HG03469 (cell line): ENCODE data around the gene ZBED2.

Source experiments
- ATAC-seq: cut with Tn5 transposase; IDR thresholded peaks from one replicate; pipeline ENCODE4 v1.9.1; 2021; ENCODE audit warnings: mild to moderate bottlenecking, moderate library complexity, moderate number of reproducible peaks; ENCODE audit not compliant: unreplicated experiment

The ZBED2 gene

DNA sequence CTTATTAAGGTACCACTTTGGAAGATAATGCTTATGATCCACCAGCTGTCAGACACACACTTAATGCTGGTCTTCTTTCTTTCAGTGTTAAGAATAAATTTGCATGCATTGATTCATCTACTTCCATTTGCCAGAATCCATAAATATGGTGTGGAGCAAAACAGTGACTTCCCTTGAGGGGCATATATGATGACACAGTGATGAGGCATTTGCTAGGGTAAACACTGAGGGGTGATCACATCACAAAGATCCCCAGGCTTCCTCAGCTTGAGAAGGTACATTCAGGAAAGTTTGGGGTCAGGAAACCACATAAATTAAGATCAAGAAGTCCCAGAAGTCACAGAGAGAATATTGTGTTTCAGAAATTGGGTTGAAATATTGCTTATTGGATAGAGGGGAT lies 9.9 kb upstream of the ZBED2 start:
- no peak for ATAC-seq

- no peak for ATAC-seq
Measured at GRCh38 chr3:111604119-111604518, 9.0 kb upstream of the ZBED2 start.

DNA sequence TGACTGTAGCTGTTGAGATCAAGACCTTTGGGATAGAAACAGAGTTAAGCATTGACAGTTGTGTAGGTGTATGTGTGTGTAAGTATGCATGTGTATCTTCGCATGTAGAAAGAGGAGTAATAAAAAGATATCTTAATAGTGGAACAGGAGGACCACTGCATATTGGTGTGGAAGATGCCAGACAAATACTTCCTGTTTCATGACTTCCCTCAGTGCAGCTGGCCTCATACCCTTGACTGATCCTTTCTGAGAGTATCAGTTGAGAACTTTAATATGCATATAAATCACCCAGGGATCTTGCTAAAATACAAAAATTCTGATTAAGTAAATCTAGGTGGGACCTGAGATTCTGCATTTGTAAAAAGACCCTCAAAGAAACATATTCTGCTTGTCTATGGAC lies 8.5 kb upstream of the ZBED2 start:
- peak; percentile 44 for ATAC-seq

DNA sequence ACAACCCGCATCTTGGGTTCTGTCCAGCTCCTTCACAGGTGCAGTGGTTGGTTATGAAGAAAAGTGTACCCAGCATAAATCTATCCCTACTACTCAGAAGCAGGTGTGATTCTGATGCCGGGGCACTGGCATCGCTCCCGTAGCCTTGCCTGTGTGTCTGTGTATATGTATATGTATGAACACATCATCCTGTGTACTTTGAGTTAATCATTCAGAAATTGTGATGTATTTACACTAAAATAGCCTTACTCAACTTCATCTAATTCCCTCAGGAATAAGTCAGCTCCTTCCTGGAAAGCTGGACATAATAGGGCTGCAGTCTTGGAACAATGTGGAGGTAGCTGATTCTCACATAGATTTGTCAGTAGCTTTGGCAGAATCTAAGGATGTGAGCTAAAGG lies 6.7 kb upstream of the ZBED2 start:
- ATAC-seq: no peak

GRCh38 chr3:111598552-111598951 lies 3.4 kb upstream of the ZBED2 start:
- ATAC-seq: no peak

DNA sequence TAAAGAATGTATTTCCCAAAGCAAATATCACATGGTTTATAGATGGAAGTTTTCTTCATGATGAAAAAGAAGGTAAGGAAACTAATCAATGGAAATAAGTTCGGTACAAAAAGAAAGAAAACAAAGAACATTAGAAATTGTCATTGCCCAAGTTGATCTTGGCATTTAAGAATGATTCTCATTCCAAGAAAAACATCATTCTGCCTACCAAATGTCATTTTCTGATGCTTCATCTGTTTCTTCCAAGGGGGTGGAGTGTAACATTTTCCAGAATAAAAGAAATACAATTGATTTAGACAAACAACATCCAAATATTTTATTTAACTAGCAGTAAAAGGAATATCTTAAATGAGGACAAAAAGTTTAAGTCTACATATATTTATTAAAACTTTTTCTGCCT lies 3.0 kb upstream of the ZBED2 start:
- no peak for ATAC-seq

DNA sequence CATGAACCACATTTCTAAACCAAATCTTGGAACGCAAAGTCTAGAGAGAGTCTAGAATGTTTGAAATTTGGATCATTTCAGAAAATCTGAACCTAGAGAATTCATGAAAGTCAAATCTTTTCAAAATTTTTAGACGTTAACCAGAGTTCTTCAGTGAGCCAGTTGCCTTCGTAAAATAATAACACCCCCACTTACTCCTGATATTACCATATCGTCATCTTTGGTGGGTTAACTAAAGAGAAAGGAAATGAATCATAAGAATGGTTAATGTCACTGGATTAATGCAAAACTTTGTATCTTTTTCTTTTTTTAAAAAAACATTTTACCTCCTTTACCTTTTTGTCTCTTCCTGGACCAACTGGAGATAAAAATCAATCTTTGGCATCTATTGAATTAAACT lies 1.2 kb upstream of the ZBED2 start:
- ATAC-seq: no peak

DNA sequence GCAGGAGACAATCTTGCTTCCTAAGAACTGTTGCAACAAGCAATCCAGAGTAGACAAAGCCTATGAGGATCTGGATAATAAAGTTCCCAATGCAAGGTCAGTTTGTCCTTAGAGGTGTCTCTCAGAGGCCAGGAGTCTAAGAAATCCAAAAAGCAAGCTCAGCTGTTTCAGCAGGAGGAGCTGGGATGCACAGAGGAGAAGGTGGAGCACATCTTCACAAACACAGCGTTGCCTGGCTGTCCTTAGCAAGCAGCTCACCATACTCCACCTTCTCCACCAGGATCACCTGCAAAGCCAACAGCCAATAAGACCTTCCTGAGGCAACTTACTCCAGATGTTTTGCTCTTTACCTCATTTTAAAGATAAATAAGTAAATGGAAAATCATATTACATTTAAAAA lies 365 bp downstream of the ZBED2 start:
- no peak for ATAC-seq

- ATAC-seq: peak; percentile 42
Measured at GRCh38 chr3:111594205-111594604, 941 bp downstream of the ZBED2 start.

DNA sequence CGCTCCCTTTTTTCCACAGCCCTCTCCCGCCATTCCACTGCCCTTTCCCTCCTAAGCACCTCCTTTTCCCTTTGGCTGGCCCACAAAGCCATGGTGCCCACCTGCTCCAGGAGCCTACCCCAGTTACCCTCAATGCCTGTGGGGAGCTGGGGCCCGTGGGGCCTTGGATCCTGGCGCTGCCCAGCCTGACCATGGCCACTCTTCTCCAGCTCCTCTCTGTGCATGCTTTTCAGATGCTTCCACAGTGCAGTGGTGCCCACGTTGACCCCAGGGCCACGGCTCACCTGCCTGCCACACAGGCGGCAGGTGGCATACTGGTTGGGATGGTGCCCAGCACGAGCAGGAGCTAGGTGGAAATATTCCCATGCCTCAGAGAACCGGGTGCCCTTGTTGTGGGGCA lies 1.5 kb downstream of the ZBED2 start:
- no peak for ATAC-seq

DNA sequence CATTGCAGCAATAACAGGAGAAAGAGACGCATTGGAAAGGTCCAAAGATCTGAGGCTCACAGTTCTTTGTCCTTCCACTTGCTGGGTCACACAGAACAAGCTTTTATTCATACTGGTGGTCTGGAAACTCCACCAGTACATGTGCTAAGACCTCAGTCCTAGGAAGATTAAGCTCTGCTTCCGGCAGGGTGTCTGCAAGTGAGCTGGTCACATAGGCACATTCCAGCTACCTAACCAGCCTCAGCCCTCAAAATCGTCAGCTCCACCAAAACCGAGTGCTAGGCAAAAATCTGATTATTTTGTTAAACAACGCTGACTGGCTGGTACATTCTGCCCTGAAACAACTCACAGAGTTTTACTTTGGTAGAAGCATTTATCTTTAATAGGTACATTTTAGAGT lies 2.2 kb downstream of the ZBED2 start:
- ATAC-seq: no peak

GRCh38 chr3:111592143-111592542 lies 3.0 kb downstream of the ZBED2 start:
- no peak for ATAC-seq

DNA sequence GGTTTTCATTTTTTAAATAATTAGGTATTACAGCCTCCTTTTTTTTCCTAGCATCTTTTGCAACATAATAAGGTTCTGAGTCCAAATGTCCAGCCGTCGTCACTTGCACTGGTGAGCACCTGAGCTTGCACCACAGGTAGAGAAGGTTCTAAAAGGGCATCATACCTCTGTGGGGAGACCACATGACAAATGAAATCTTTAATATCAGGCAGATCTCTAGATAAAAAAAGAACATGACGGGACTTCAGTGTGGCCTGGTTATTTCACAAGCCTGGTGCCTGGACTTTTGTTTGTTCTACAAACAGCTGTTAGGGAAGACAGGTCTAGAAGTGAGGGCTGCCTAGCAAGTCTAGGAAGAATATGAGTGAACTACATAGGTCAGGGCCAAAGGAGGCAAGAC lies 3.6 kb downstream of the ZBED2 start:
- no peak for ATAC-seq

DNA sequence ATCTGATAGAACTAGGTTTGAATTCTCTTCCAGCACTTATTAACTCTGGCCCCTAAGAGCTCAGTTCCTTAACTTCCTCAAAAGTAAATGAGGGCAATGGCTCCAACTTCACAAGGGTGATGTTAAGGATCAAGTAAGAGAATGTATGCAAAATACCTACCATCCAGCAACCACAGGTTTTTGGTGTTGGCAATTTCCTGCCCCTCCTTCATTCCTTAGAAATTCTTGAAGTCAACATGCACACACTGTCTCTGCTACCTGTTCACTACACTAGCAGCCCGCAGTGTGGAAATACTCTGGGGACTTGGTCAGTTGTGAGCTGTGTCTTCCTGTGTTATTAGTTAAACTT lies 5.0 kb downstream of the ZBED2 start:
- ATAC-seq: no peak

DNA sequence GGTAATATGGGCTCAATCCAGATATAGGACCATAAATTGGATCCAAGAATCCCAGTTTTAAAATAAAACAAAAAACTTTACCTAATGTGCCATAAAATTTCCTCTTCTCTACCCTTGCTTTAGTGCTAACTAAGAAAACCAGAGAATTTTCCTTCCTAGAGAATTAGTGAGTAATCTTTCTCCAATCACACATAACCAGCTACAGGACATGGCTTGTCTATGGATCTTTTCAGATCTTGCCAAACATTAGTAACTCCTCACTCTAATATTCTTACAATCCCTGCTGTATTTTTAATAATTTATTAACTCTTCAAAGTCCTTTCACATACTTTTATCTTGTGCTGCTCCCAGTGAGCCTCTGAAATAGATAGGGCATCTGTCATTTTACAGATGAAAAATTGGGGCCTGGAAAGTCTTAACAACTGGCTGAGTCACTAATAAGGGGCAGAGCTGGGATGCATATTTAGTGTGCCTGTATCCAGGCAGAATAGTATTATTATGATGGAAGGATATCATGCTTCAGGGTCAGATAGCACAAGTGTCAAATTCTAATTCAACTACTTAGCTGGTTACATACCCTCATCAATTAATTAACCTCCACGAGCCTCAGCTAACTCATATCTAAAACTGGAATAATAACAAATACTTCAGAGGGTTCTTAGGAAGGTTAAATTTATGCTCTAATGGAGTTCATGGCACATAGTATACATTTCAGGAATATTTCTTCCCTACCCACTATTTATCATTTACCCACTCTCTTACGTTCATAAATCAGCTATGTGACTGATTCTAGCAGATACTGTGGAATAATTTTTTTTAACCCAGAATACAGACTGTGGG lies 5.6 kb downstream of the ZBED2 start:
- no peak for ATAC-seq

DNA sequence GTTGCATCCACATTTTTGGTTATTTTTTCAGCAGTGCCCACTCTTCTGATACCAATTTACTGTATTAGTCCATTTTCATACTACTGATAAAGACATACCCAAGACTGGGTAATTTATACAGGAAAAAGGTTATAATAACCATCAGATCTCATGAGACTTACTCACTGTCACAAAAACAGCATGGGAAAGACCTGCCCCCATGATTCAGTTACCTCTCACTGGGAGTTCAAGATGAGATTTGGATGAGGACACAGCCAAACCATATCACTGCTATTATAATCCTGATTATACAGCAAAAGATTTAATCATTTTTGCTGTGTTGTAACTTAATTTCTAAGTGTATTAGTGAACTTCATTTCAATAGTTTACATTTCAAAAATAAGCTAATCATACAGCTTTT lies 6.6 kb downstream of the ZBED2 start:
- ATAC-seq: no peak

- no peak for ATAC-seq
Measured at GRCh38 chr3:111585217-111585616, 9.9 kb downstream of the ZBED2 start.

DNA sequence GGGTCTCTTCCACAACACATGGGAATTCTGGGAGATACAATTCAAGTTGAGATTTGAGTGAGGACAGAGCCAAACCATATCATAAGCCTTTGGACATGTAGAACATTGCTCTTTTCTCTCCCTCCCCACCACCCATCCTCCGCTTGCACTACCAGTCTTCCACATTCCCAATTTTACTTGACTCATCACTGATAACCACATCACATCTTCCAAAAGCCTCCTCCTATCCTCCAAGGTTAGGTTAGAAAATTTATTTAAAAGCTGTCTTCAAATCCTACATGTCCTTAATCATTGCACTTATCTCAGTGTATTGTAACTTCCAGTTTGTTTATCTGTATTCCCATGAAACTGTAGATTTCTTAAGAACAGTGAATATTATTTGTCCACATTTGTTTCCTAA lies 10.4 kb downstream of the ZBED2 start:
- ATAC-seq: no peak

- no peak for ATAC-seq
Measured at GRCh38 chr3:111582120-111582474, 13.0 kb downstream of the ZBED2 start.

GRCh38 chr3:111581403-111582119 lies 13.6 kb downstream of the ZBED2 start:
- ATAC-seq: no peak

DNA sequence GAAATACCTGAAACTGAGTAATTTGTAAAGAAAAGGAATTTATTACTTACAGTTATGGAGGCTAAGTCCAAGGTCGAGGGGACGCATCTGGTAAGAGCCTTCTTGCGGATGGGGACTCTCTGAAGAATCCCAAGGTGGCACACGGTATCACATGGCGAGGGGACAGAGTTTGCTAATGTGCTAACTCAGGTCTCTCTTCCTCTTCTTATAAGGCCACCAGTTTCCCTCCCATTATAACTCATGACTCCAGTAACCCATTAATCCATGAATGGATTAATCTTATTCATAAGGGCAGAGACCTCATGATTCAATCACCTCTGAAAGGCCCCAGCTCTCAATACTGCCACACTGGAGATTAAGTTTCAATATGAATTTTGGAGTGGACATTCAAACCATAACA lies 15.7 kb downstream of the ZBED2 start:
- no peak for ATAC-seq

DNA sequence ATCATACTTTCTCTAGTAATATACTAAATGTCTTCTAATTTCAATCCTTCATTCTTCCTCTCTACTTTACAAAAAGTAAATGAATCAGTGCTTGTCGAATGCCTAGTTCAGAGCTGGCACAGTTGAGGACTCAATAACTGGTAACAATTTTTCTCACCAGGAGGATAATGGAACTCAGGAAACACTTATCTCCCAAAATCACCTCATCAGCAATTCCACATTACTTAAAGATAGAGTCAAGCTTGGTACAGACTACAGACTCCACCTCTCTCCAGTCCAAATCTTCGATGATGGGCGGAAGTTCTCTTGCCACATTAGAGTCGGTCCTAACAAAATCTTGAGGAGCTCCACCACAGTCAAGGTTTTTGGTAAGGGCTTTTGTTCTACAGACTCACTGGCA lies 16.3 kb downstream of the ZBED2 start:
- no peak for ATAC-seq
